HEK293T (cell line): ENCODE data around the gene GPHN.

Source experiments
- BHLHE40 ChIP-seq: fragments of 450-650 bp; IDR thresholded peaks from 2 replicates; pipeline ENCODE4 v1.6.1; 2016; ENCODE audit warnings: mild to moderate bottlenecking, moderate library complexity, borderline replicate concordance
- FOXA1 ChIP-seq: fragments of 450-650 bp; IDR thresholded peaks from 2 replicates; pipeline ENCODE4 v1.6.1; 2016; ENCODE audit warnings: mild to moderate bottlenecking
- FOXM1 ChIP-seq: fragments of 450-650 bp; IDR thresholded peaks from 2 replicates; pipeline ENCODE4 v1.6.1; 2017; ENCODE audit warnings: mild to moderate bottlenecking, borderline replicate concordance
- HDGF ChIP-seq: fragments of 450-650 bp; IDR thresholded peaks from 2 replicates; pipeline ENCODE4 v1.6.1; 2017; ENCODE audit warnings: antibody characterized with exemption, borderline replicate concordance
- NFRKB ChIP-seq: fragments of 450-650 bp; IDR thresholded peaks from 2 replicates; pipeline ENCODE4 v1.6.1; 2016; ENCODE audit warnings: mild to moderate bottlenecking, moderate library complexity
- TARDBP ChIP-seq: fragments of 450-650 bp; IDR thresholded peaks from 2 replicates; pipeline ENCODE4 v1.6.1; 2016

GRCh38 chr14:66752109-66752508 lies 244.2 kb downstream of the GPHN start:
- TF ChIP-seq HDGF (no peak), FOXA1 (no peak), FOXM1 (no peak), TARDBP (no peak), NFRKB (no peak), BHLHE40 (no peak)
